ENCODE measurements around the gene TYMP.
"Not testable (repeated sequence)": the region's sequence is repeated elsewhere in the genome, so short reads cannot be mapped to it uniquely, and the experiment has no call there.

TYMP gene

DNA sequence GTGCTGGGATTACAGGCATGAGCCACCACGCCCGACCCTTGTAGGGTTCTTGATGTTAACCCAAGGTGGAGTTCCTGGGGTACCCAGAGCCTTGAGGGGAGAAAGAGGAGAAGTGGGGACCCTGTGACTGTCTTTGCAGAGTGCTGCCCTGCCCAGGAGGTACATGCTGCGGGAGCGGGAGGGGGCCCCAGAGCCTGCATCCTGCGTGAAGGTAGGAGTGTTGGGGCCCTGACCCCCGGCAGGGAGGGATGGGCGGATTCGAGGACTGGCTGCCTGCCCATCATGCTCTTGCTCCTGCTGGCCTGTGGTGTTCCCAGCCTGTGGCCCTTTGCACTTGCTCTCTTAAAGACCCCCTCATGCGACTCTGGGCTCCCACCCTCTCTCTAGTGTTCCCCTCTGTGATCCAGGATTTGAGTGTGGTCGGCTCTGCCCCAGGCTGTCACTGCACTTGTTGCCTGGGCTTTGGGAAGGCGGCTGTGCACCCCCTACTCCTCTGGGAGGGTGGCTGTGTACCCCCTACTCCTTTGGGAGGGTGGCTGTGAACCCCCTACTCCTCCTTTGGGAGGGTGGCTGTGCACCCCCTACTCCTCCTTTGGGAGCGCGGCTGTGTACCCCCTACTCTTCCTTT lies 8.9 kb downstream of the TYMP start:
- no peak for DNase-seq (ENCODE audit: low spot score)
- no peak for TF ChIP-seq CTCF (IDR thresholded peaks at IDR 0.05; ENCODE audit: extremely low read depth, missing control alignments)

DNA sequence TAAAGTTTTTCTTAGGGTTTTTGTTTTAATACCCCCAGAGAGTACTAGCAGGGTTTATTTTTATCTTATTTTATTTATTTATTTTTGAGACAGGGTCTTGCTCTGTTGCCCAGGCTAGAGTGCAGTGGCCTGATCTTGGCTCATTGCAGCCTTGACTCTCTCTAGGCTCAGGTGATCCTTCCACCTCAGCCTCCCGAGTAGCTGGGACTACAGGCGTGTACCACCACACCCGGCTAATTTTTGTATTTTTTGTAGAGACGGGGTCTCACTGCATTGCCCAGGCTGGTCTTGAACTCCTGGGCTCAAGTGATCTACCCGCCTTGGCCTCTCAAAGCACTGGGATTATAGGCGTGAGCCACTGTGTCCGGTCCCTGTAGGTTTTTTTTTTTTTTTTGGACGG lies 9.6 kb downstream of the TYMP start:
- DNase-seq (ENCODE audit: low spot score) = not testable (repeated sequence)

DNA sequence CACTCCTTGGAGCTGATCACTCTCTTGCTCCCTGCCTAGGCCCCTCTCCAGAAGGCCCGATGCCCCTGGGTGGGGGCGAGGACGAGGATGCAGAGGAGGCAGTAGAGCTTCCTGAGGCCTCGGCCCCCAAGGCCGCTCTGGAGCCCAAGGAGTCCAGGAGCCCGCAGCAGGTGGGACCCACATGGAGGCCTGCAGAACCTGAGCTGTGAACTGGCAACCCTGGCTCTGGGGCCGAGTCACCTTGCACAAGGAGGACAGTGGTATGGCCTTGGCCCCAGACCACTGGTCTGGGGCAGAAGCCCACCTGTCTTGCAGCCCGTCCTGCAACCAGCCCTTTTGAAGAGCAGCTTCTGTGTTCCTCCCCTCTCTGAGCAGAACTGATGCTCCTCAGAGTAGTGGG lies 10.7 kb downstream of the TYMP start:
- TF ChIP-seq CTCF (IDR thresholded peaks at IDR 0.05; ENCODE audit: extremely low read depth, missing control alignments) = no peak
- DNase-seq (ENCODE audit: low spot score) = no peak

GRCh38 chr22:50518606-50519005 lies 11.2 kb downstream of the TYMP start:
- TF ChIP-seq CTCF (IDR thresholded peaks at IDR 0.05; ENCODE audit: extremely low read depth, missing control alignments) = no peak
- DNase-seq (ENCODE audit: low spot score) = no peak

- no peak for DNase-seq (ENCODE audit: low spot score)
- no peak for TF ChIP-seq CTCF (IDR thresholded peaks at IDR 0.05; ENCODE audit: extremely low read depth, missing control alignments)
Observed at GRCh38 chr22:50517495-50518260, 12.1 kb downstream of the TYMP start.

- no peak for TF ChIP-seq CTCF (IDR thresholded peaks at IDR 0.05; ENCODE audit: extremely low read depth, missing control alignments)
- DNase-seq (ENCODE audit: low spot score) = no peak
Observed at GRCh38 chr22:50516891-50517290, 12.9 kb downstream of the TYMP start.

GRCh38 chr22:50516068-50516467 lies 13.7 kb downstream of the TYMP start:
- DNase-seq (ENCODE audit: low spot score) = no peak
- no peak for TF ChIP-seq CTCF (IDR thresholded peaks at IDR 0.05; ENCODE audit: extremely low read depth, missing control alignments)

DNA sequence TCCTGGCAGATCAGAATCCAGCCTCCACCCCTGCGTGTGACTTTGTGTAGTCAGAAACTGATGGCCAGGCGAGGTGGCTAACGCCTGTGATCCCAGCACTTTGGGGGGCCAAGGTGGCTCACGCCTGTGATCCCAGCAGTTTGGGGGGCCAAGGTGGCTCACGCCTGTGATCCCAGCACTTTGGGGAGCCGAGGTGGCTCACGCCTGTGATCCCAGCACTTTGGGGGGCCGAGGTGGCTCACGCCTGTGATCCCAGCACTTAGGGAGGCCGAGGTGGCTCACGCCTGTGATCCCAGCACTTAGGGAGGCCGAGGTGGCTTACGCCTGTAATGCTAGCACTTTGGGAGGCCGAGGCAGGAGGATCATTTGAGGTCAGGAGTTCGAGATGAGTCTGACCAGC lies 16.6 kb downstream of the TYMP start:
- TF ChIP-seq CTCF (IDR thresholded peaks at IDR 0.05; ENCODE audit: extremely low read depth, missing control alignments) = no peak
- DNase-seq (ENCODE audit: low spot score) = no peak
